HG03571 (cell line): ENCODE data around the gene TEX19.

ENCODE experiments used
- ATAC-seq: cut with Tn5 transposase; IDR thresholded peaks from one replicate; pipeline ENCODE4 v1.9.1; 2021; ENCODE audit not compliant: unreplicated experiment

Gene TEX19

DNA sequence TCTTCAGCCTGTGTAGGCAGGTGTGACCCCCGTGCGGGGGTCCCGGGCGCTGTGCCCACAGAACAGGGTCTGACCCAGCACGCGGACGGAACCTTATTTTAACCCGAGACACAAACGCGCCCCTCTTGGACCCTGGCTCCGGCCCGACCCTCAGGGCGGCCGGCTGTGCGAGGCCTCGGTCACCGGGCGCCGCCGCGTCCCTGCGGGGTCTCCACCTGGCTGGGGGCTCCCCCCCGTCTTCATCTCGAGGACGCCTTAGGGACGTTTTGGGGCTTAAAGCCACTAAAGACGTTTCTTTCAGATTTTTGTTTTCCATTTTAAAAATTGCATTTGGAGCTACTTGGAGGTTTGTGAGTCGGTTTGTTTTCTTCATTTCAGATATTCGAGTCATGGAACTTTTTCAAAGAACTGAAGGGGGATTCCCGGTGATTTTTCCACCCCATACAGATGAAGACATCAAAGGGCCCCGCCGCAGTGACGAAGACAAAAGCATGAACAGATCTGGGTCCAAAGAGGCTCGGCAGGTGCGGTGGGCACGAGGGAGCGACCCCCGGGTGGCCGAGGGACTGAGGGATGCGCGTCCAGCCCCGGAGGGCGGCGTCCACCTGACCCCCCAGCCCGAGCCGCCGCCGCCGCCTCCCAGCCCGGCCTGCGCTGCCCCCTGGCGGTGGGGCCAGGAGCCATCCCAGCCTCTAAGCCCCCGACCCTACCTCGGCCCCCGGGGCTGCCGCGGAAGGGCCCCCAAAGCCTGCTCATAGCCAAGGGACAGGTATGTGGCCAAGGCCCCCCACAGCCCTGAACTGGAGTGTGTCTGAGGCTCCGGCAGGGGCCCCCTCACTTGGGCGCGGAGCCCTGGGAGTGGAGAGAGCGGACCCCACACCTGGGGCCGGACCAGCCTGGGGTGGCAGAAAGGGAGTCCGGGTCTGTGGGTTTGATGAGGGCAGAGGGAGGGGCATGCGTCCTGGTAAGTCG is 37.8 kb upstream of the TEX19 start:
- ATAC-seq: no peak

DNA sequence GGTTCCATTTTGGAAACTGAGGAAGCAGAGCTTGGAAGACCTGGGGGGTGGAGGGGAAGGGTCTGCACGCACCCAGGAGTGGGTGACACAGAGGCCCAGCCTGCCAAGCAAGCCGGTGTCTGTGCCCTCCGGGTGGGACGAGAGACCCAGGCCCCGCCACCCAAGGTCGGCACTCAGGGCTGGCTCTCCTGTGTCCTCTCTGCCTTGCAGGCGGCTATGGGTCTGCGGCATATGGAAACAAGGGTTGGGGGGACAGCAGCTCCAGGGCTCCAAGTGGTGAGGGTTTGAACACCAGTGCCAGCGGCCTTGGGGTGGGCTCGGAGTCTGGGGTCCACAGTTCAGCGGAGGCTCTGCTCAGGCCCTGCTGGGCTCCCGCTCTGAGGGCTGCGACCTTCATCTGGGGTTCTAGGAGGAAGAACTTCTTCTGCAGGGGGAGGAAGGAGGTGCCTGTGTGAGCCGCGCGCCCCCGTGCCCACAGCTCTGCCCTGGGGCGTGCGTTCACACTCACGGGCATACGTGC is 37.0 kb upstream of the TEX19 start:
- ATAC-seq: no peak

DNA sequence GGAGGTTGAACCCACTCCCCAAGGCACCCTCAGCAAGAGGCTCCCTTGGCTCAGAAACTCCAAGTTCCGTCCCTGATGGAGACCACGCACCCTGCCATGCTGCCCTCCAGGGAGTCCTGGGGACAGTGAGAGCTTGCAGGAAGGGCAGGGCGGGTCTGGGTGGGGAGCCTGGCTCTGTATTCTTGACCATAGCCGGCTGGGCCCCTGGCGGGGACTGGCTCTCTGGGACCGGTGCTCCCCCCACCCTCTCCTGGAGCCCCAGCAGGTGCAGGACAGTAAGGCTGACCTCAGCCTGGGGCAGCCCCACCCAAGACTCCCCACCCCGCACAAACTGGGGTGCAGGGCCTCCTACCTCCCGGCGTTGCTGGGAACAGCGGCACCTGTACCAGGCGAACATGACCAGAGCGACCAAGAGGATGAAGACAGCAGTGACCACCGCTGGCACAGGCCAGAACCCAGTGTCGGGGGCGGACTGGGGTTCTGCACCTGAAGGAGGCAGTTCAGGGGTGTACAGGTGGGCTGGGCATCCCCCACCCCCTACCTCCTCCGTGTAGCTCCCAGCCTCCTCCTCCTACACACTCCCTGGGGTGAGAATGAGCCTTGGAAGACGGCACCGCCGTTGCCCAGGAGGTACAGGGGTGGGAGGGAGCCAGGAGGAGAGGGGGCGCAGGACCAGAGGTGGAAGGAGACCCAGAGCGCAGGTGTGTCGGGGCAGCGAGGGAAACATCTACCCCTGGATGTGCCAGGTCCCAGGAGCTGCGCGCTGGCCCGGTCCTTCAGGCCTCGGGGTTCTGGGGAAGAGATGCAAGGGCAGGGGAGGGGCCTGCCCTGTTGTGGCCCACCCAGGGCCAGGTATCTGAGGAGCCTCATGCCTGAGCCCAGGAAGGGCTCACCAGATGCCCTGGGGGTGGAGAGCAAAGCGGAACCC is 36.3 kb upstream of the TEX19 start:
- ATAC-seq: no peak

DNA sequence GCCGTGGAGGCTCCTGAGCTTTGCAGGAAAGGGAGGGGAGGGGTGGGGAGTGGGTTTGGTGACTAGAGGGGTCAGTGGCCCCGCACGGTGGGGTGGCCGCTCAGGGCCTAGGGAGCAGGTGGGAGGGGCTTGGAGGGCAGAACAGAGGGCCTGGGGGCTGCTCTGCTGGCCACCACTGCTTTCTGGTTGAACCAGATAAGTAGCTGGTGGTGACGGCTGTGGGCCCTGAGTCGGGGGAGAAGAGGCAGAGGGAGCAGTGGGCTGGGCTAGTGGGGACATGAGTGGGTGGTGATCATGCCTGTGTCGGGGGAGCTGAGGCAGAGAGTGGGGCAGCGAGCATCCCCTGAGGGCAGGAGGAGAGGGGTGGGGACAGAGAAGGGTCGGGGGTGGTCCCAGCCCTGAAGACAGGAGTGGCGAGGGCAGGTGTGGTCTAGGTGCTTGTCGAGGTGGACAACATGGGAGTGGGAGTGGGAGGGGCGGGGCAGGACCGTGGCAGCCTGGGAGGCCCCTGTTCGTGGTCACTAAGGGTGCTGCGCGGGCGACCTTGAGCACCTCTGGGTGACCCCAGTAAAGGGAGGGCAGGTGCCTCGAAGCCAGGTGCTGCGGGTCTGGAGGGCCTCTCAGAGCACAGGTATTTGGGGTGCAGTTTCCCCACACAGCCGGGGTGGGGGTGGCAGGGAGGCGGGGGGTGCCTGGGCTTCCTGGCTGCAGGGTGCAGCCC is 35.4 kb upstream of the TEX19 start:
- ATAC-seq: no peak

DNA sequence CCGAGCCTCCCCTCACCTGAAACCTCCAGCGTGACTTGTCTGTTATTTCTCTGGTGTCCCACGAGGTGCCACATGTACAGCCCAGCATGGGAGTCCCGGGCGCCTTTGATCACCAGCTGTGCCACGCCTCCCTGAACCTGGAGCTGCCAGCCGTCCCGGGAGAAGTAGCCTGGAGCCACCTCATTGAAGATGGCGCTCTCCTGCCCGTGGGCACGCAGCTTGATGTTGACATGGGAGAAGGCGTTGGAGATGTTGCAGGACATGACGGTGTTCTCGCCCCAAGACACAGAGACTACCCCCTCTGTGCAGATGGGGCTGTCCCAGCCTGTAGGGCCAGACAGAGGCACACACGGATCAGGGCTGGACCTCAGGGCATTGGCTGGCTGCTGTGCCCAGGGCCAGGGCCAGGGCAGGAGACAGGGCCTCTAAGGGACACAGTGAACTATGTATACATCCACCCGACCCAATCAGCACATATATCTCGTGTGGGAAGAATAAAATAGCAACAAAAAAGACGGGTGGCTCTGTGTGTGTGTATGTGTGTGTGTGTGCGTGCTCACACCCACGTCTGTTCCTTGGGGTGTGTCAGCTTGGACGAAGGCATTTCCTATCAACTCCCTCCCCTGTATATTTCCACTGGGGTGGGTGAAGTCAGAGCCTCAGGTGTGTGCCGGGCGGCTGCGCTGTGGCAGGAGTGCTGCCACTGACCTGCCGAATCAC is 34.3 kb upstream of the TEX19 start:
- ATAC-seq: no peak

DNA sequence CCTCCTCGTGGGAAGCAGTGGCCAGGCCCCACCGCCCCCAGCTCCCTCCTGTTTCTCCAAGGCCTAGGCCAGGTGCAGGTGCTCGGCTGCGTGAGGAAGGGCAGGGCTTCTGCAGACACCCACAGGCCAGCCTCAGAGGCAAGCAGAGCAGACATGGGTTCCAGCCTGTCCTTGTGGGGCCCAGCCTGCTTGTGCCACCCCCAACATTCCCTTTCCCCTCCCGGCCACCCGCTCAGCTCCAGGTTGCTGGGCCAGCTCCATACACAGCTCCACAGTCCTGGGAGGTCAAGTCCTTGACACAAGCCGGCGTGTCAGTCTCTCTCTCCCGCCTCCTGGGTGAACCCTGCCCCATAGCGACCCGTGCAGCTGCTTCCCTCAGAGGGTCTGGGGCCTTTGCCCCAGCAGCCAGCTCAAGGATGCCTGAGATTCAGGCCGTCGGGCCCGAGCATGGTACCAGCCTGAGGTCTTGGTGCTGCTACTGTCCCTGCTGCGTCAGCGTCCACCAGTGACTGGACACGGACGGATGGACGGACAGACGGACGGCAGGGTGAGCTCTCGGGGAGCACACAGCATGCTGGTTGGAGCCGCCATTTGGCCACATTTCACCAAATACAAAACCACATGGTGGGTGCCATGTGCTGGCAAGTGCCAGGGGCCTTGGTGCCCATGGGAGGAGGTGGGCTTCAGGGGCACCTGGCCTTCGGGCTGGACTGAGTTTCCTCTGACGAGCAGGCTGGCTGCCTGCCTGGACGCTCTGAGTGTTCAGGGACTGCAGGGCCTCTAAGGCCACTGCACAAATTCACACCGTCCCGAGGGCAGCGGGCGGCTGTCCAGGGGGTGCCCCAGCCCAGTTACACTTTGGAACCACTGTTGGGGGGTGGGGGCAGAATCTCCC is 33.5 kb upstream of the TEX19 start:
- ATAC-seq: no peak

DNA sequence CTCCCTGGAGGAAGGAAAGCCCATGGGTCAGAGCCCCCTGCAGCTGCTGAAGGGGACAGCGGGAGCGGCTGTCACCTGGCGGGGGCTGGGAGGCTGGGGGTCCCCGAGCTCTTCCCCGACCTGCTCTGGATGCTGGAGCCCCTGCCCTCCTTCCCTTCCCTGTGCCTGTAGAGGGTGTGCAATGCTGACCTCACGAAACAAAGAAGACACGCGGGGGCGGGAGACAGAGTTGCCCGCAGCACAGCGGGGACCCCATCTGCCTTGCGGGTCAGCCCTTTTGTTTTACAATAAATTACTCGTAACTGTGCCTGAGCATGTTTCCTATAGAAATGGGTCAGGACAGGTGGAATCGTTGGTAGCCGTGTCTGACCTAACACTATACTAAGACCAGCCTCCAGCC is 31.8 kb upstream of the TEX19 start:
- ATAC-seq: no peak

DNA sequence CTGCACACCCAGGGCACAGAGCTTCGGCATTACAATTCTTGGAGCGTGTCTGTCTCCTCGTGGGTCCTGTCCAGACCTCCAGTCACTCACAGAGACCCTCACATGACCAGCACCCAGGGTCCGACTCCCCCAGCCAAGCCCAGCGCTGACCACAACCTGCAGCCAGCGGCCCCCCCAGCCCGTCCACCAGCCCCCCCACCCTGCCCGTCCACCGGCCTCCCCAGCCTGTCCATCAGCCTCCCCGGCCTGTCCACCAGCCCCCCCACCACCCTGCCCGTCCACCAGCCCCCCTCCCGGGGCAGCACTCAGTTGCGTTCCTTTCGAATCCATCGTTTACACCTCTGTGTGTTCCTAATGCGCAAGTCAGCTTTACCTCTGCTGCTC is 31.3 kb upstream of the TEX19 start:
- ATAC-seq: no peak

DNA sequence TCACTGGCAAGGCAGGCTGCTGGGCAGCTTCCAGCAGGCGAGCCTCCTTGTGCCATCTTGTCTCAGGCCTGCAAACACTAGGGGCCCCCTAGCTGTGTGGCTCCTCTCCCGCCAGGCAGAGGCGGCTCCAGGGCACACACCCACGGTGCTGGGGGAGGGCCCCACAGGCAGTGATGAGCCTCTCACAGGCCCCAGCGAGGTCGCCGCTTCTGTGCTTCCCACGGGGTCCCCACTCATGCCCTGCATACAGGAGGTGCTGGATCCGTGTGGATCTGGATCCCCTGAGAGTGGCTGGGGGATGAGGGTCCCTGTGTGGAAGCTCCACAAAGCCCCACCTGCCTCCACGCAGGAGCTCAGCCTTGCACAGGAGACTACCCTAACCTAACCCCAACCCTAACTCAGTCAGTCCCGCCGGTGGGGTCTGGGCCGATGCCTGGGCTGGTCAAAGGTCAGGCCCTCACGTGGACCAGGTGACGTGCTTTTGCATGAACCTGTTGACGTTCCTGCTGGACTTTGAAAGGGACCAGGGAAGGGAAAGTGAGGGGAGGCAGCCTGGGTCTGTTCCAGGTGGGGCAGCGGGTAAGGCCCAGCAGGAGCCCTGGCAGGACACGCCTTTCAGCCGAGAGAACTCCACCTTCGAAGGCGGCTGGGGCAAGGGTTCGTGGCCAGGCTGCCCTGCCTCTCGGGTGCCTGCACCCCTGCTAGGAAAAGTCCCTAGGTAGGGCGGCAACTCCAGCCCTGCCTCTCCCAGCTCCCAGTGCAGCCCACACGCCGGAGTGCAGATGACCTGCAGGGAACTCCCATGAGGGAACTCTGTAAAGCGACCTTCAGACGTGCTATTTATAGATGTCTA is 30.7 kb upstream of the TEX19 start:
- ATAC-seq: no peak

DNA sequence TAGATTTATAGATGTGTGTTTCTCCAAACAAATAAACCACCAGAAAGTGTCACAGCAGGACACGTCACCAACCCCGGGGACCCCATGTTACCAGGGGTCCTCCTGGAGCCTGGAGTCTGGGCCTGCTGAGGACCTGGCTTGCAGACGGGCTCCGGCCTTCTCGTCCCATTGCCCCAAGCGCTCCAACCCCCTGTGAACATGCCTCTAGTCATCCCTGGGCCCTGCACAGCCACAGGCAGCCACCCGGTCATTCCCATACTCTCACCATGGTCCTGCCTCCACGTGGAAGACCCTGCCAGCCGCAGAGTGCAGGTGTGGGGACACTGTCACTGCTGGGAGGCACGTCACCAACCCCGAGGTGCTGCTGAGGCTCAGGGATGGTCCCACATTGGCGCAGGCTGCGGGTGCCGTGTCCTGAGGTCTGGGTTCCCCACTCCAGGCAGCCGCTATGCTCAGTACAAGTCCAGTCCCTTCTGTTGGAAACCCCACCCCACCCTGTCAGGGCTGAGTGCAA is 30.0 kb upstream of the TEX19 start:
- no peak for ATAC-seq

DNA sequence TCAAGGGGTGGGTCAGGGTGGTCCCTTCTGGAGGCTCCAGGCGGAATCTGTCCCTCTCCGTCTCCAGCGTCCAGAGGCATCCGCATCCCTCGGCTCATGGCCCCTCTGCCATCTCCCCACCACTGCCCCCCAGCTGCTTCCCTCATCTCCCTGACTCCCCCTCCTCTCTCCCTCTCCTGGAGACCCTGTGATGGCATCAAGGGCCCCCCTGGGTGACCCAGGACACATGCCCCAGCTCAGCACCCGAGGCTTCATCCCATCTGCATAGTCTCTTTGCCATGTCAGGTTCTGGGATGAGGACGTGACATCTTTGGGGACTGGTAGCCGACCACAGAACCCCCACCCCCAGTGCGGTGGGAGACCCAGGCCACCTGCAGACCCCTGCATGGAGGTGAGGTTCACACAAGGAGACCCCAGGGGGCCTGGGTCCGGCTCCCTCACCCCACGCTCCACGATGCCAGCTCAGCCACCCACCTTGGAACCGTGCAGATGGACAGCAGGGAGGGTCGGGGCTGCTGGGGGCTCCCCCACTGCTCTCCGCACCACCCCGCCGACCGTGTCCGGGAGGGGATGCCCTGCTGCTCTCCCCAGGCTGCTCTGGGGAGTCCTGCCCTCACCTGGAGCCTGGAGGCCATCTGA is 29.2 kb upstream of the TEX19 start:
- ATAC-seq: no peak

DNA sequence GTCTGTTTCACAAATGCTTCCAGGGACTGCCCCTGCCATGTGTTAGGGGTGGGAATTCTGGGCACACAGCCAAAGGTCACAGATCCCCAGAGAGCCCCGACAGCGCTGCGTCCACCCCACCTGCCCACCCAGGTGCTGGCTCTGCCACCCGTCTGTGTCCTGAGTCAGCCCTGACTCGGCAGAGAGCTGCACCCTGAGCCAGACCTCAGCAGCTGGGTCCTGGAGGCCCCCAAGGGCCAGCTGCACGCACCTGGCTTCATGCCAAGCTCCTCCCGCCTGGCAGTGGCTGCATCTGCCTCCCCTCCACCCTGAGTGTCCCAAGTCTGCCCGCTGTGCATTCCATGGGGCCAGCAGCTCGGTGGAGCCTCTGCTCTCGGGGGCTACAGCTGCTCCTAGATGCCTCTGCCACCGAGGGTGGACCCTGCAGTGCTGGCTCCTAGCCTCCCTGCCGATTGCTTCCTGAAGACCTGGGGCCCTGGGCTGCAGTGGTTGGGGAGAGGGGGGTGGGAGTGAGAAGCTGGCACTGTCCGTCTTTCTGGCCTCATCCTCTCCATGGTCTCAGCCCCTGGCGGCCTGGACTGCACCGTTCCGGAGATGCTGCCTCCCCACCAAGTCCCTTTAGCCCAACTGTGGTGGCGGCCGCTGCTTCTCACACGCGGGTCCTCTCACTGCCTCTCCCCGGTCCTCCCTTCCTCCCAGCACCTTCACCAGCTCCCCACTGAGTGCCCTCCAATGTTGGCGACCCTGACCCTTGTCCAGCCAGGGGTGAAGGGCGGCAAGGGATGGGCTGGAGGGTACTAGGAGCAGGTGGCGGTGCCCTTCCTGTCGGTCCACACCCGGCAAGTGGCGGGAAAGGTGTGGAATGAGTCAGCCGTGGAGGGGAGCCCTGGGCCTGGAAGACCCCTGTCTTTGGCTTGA is 28.5 kb upstream of the TEX19 start:
- ATAC-seq: no peak

DNA sequence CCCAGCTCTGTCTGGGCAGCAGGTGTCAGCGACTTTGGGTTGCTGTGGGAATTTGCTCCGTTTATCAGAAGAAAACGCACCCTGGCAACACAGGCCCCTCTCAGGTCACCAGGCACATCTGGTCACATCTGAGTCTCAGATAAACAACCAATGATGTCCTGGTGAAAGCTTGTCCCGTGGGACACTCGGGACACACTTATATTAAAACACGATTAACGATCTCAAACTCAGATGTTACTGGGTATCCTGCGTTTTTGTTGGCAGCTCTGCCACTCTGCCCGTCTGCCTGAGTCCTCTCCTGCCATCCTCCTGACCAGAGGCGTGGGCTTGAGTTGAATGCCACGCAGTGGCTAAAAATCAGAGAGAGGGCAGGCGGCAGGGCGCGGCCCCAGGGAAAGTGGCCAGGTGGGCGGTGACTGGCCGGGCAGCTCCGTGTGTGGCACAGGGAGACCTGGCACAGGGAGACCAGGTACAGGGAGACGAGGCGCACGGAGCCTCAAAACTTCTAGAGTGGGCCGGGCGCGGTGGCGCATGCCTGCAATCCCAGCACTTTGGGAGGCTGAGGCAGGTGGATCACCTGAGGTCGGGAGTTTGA is 27.6 kb upstream of the TEX19 start:
- ATAC-seq: no peak

DNA sequence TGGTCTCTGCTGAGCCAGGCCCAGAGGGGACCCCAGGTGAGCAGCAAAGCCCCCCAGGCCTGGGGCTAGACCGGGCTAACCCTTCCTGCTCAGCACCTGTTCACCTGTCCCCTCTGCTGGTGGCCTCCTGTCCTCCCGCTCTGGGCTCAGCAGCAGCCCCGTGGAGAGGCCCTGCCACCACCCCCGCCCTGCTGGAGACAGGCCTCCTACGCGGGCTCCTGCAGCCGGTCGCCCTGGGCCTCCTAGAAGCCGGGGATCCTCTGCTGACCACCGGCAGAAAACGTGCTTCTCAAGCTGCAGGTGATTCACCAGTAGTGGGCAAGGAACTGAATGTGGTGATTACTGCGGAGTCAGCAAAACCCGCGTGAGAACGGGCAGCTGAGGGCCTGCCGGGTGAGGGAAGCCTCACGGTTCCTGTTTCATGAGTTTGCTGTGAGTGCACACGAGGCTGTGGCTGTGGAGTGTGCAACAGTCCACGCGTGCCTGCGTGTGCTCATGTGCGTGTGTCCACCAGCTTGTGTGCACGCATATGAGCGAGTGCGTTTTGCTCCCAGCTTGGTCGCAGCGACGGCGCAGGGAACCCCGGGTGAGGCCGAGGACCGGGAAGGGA is 26.3 kb upstream of the TEX19 start:
- ATAC-seq: no peak

DNA sequence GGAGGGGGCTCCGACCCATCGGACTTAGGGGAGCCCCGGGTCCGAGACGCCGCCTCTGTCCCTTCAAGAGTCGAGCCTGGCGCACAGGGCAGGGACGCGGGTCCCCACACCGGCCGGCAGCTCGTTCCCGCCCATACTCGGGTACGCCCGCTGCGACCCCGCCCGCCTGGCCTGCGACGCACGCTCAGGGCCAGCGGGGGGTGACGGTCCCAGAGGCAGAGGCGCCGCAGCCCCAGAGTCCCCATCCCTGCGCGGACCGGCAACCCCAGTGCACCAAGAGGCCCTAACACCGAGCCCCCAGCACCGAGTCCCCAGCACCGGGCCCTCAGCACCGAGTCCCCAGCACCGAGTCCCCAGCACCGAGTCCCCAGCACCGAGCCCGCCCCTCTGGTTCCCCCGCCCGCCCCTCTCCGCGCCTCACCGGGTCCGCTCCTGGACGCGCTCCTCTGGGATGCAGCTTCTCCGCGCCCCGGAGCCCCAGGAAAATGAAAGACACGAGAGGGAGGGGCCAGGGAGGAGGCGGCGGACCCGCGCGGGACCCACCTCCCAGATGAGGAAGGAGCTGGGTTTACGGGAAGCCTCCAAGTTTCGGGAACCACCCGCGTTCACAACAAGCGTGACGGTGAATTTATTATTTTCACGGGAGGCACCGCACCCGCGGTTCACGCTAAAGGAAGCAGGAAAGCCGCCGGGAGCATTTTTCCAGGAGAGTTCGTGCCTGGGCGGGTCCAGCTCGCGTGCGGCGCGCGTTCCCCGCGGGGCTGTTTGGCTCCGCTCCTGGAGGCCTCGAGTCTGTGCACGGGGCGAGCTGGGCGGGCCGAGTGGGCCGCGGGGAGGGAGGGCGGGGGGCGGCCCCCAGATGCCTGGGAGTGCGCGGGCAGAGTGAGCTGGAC is 25.5 kb upstream of the TEX19 start, which contains the start of gene SECTM1:
Gene SECTM1 (minus strand): TSS at position 488 of the 893 bp plus-strand sequence. CDS start 6,526 bp downstream, outside the sequence.
- no peak for ATAC-seq
